Activated CD8-positive, alpha-beta memory T cell treated with anti-CD3 and anti-CD28 coated beads, Interleukin-2, amount 50 U/mL, for 48 hours (primary cell): ENCODE results near the gene CHAC1.

Experiments
- DNase-seq: peaks from one replicate; pipeline ENCODE4 v3.0.0-alpha.2; 2020

Gene CHAC1

GRCh38 chr15:40925495-40925862 lies 27.8 kb upstream of the CHAC1 start:
- DNase-seq = no peak

- no peak for DNase-seq
These were observed 27.2 kb upstream of the CHAC1 start for GRCh38 chr15:40925863-40926658.

- no peak for DNase-seq
These were observed 26.4 kb upstream of the CHAC1 start for GRCh38 chr15:40926659-40927494.

GRCh38 chr15:40927495-40927872 lies 25.8 kb upstream of the CHAC1 start:
- no peak for DNase-seq

- no peak for DNase-seq
These were observed 25.1 kb upstream of the CHAC1 start for GRCh38 chr15:40927873-40928806.

GRCh38 chr15:40928821-40929659 lies 24.2 kb upstream of the CHAC1 start, which contains the start of gene DLL4:
Gene DLL4, plus strand, starts transcription at chr15:40929340. Its CDS starts 329 bp downstream, at chr15:40929669.
- peak; percentile 74 for DNase-seq

- no peak for DNase-seq
These were observed 23.4 kb upstream of the CHAC1 start for GRCh38 chr15:40929660-40930429.

GRCh38 chr15:40930430-40931299 lies 22.6 kb upstream of the CHAC1 start:
- DNase-seq = peak; percentile 83

GRCh38 chr15:40931300-40932142 lies 21.8 kb upstream of the CHAC1 start:
- DNase-seq = no peak

- DNase-seq = no peak
These were observed 21.1 kb upstream of the CHAC1 start for GRCh38 chr15:40932156-40932555.

- no peak for DNase-seq
These were observed 20.4 kb upstream of the CHAC1 start for GRCh38 chr15:40932649-40933516.

- DNase-seq = no peak
These were observed 19.8 kb upstream of the CHAC1 start for GRCh38 chr15:40933517-40933902.

- DNase-seq = no peak
These were observed 18.8 kb upstream of the CHAC1 start for GRCh38 chr15:40934457-40934856.

- DNase-seq = no peak
These were observed 17.0 kb upstream of the CHAC1 start for GRCh38 chr15:40936234-40936708.

GRCh38 chr15:40936709-40937666 lies 16.3 kb upstream of the CHAC1 start:
- DNase-seq = no peak

- no peak for DNase-seq
These were observed 15.3 kb upstream of the CHAC1 start for GRCh38 chr15:40937762-40938535.
